ENCODE measurements around the gene DPP8.
"Not testable (repeated sequence)": the region's sequence is repeated elsewhere in the genome, so short reads cannot be mapped to it uniquely, and the experiment has no call there.

Gene DPP8

DNA sequence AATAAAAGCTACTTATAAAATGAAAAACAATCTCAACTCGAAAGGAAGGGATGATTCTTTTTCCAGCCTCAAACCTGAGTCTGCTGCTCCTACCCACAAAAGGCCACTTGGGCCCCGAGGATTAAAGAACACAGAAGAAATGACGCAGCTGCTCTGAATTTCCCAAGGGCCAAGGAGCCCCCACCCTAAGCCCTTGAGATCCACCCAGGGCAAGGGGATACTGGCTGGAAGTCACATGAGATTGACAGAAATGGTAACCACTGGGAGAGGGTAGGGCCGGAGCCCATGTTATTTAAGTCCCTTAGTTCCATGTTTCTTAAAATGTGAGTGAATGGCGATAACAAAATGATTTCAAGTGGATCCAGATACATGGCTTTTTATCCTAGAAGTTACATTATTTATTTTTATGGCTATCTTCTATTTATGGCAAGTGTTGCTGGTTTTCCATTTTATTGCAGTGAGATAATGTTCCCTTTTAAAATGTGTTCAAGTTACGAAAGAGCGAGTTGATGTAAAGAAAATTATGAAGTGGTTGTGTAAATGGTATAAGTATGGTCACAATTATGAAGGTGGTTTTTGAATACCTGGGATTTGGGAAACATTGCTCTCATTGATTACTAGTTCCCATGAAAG is 111.6 kb downstream of the DPP8 start:
- DNase-seq (ENCODE audit: low read depth in 2 of 2), result peak in 1 of 2 experiments; percentile 52

DNA sequence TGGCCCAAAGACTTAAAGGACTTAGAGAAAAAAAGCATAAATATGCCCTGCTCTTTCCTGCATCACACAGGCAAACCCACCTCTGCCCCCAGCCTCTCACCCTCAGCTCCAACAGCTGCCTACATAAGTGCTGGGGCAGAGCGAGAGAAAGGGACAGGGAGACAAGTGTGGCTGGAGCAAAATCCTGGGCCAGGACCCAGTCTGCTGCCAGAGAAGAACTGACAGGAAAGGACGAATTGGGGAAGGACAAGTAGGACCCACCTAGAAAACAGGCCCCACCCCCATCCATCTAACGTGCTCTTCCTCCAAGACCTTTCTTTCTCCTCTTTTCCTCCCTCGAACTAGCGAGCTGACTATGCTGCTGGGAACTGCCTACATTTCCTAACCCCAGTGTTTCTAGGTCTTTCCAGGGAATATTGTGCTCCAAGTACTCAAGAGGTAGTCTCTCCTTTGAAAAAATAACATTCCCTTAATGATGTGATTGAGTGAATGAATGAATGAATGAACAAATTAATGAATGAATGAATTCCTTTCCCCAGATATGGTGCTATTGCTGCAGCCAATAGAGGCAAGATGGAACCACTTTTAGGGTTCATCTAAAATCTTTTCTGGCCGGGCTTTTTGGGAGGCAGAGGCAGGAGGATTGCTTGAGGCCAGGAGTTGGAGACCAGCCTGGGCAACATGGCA is 113.2 kb downstream of the DPP8 start:
- no peak for DNase-seq (ENCODE audit: low read depth in 2 of 2)

DNA sequence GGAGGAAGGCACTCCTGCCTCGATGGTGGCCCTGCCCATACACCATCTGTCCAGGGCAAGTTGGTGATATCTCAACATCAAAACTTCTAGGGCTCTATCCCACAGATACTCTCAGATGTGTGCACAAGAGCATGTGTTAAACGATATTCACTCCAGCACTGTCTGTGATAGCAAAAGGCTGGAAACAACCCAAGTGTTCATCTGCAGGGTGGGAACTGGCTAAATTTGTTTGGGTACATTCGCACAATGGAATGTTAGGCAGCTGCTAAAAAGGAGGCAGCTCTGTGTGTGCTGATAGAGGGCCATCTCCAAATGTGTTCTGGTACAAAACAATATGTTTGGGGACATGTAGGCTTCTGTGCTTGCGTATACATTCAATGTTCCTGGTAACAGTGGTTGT is 114.5 kb downstream of the DPP8 start:
- no peak for DNase-seq (ENCODE audit: low read depth in 2 of 2)

DNA sequence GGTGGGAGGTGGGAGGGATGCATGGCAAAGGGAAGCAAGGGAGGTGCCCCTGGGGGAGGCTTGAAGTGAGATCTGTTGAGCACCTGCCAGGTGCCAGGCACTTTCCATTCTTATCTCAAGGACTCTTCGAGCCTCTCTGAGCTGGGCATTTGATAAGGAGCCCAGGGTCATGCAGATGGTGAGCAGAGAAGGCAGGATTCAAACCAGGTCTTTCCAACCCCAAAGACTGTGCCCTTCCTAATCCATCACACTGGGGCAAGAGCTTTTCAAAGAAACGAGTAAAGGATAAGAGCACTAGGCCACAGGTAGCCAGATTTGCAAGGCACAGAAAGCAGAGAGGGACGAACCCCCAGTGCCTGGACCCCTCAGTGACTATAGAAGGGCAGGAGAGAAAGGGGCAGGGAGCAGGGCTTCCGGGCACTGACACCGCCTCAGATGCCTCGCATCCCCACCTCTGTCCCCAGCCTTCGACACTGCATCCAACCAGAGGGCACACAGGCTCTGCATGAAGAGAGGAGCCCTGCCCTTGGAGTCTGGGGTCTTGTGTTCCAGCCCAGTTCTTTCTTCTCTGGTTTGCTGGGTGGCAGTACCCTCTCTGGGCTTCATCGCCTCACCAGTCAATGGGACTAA is 115.8 kb downstream of the DPP8 start:
- no peak for DNase-seq (ENCODE audit: low read depth in 2 of 2)

DNA sequence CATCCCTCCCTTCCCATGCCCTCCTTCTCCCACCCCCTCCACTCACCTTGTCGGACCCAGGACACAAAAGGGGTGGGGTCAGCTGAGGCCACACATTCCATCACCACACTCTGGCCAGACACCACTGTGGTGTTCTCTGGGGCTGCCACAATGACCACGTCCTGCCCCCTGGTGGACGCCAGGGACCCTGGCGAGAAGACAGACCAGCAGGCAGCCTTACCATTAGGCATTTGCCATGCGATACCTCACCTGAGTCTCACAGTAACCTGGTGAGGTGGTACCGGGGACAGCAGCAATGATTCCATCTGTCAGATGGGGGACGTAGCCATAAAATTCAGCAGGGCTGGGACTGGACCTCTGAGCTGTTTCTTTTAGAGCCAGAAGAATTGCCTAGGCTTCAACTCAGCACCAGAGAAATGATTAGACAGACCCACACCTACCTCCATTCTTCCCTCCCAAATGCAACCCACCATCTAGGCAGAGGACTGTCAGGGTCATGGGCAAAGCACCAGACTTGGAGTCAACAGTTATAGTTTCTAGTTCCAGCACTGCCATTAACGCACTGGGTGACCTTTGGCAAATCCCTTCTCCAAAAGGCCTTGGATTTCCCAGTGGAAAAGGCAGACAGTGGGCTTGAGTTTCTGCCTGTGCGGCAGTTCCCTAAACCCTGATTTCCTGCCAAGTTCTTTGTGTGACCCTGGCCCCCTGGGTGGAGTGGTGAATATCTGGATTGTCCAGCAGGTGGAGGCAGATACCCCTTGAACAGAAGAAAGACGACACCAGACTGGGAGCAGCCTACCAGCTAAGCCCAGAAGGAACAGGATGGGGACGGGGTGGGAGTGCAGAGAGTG is 116.5 kb downstream of the DPP8 start:
- peak; percentile 54 to 59 for DNase-seq (ENCODE audit: low read depth in 2 of 2)

DNA sequence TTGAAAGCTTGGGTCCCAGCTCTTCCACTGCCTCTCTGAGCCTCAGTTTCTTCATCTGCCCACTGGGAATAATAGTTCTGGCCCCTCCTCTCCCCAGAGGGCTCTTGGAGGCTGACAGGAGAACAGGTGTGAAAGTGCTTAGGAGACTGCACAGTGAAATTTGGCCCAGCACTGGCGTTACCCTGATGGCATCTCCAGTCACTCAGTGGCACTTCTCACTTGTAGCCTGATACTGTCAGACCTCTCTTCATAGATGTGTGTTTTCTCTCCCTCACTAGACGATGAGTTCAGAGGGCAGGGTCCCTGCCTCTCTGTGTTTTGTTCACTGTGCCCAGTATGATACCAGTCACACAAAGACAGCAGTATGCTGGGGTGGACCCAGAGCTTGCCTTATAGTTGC is 117.5 kb downstream of the DPP8 start:
- no peak for DNase-seq (ENCODE audit: low read depth in 2 of 2)

DNA sequence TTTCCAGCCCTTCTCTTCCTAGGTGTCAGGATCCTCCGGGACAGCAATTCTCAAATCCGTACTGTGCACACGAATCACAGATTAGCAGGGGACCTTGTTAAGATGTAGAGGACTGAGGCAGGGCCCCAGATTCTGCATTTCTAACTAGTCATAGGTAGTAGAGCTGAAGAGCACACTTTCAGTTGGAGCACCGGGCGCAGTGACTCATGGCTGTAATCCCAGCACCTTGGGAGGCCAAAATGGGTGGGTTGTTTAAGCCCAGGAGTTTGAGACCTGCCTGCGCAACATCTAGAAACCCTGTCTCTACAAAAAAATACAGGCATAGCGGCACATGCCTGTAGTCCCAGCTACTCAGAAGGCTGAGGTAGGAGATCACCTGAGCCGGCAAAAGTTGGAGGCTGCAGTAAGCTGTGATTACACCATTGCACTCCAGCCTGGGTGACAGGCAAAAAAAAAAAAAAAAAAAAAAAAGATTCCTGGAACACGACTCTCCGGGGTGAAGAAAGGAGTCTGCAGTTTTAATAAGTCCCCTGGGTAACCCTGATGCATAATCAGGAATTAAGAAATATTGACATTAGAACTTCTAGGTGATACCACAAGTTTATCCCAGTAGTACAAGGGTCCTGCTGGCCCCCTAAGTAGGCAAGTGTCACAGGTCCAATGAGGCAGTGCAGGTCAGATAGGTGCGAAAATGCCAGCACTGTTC is 118.3 kb downstream of the DPP8 start:
- DNase-seq (ENCODE audit: low read depth in 2 of 2), result no peak

DNA sequence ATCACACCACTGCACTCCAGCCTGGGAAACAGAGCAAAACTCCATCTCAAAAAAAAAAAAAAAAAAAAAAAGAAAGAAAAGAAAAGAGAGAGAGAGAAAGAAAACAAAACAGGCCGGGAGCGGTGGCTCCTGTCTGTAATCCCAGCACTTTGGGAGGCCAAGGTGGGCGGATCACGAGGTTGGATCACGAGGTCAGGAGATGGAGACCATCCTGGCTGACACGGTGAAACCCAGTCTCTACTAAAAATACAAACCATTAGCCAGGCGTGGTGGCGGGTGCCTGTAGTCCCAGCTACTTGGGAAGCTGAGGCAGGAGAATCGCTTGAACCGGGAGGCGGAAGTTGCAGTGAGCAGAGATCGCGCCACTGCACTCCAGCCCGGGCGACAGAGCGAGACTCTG is 119.0 kb downstream of the DPP8 start:
- not testable (repeated sequence) for DNase-seq (ENCODE audit: low read depth in 2 of 2)

DNA sequence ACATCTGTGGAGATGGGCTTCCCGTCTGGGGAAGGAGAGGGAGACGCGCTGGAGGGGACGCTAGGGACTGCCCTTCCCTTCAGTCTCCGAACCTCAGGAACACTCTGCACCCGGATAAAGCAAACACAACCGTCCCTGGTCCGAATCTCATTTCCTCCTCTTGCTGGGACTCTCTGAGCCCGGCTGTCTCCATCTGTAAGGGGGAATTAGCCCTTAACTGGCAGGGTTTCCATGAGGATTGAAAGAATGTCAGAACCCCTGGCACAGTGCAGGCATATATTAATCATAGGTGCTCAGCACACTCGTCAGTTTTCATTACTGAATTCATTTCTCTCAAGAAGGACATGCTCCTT is 120.5 kb downstream of the DPP8 start:
- no peak for DNase-seq (ENCODE audit: low read depth in 2 of 2)

DNA sequence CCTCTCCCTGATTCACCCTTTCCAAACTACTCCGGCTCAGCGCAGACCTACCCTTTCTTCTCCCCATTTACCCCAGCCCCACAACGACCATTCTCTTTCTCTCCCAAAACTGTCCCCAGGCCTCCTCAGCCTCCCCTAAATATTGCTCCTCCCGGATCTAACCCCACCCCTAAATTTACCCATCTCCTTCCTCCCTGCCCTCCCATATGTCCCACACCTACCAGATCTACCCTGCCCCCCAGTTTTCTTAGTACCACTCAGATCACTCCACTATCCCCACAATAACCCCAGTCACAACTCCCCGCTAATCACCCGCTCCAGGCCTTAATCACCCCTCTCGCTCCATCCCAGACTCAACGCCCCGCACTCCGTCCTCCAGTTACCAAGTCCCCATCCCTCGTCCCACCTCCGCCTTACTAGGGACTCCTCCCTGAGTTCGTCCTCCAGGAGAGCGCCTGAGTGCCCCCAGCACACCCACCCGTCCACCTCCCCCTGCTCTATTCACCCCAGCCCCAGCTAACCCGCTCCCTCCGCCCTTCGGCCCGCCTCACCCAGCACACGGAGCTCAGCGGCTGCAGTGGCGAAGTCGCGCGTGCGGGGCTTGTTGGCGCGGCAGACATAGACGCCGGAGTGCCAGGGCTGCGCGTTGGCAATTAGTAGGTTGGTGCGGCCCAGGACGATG is 121.1 kb downstream of the DPP8 start:
- DNase-seq (ENCODE audit: low read depth in 2 of 2), result no peak

DNA sequence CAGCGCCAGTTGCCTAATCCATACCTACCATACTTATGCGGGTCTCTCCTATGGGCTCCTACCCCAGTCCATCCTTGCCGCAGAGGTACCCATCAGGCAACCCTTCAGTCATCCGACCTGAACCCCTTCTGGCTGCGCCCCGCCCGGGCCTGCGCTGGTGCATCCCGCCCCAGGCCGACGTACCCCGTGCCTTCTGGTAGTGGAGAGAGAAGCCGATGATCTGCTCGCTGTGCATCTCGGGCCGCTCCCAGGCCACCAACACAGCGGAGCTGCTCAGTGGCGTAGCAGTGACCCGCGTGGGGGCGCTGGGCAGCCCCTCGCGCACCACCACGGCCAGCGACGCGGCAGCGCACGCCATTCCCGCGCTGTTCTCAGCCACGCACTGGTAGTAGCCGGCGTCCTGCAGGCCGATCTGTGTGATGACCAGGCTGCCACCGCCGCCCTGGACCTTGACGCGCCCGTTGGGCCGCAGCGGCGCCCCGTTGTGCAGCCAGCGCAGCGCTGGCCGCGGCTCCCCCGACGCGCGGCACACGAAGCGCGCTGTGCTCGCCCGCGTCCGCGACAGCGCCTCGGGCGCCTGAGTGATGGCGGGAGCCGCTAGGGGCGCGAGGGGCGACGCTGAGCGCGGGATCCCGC is 121.8 kb downstream of the DPP8 start:
- no peak for DNase-seq (ENCODE audit: low read depth in 2 of 2)

DNA sequence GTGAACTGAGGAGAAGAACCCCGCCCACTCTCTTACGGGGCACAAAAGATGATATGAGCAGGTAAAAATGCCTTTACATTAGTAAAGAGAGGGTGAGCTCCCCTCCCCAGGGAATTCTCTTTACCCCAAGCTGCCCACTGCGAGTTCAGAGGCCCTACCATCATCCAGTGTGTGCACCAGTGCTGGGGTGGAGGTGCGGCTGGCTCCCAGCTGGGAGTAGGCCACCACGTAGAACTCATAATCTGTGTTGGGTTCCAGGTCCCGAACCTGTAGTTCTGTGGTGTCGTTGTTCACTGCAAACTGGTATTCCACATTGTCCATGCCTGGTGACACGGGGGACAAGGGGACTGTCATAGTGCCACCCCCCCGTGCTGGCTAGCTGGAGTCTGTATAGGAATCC is 122.6 kb downstream of the DPP8 start:
- no peak for DNase-seq (ENCODE audit: low read depth in 2 of 2)

DNA sequence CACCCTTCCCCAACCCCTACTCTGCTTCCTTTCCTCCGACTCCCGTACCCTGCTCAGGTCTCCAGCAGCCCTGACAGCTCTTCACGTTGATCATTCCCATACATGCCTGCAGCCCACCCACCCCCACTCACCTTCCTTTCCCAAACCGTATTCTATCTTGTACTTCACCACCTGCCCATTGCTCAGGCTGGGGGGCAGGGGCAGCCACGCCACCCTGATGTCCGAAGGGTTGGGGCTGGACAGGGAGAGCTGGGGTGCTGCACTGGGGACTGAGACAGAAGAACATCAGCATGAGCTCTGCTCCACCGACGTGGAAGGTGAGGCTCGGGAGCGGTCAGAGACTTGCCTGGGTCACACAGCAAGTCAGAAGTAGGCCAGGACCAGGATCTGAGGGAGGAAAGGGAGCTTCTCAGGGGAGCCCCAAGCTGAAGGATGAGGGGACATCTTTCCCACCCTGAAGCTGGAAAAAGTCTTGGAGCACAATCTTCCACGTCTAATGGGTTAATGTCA is 123.2 kb downstream of the DPP8 start:
- DNase-seq (ENCODE audit: low read depth in 2 of 2), result no peak

DNA sequence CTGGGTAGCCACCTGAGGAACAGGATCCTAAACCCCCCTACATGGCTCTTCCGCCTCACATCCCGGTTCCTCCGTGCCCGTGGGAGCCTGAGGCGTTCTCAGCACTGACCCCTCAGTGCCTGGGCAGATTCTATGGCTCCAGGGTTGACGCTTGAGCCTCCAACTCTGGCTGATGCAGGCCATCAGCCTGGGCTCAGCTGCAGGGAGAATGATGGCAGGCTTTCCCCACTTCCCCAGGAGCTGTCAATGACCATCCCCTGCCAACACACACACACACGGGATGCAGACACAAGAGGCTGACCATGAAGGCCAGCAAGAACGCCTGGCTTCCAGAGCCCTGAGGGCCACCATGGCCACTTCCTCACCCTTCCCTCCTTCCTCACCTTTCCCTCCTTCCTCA is 123.9 kb downstream of the DPP8 start:
- no peak for DNase-seq (ENCODE audit: low read depth in 2 of 2)

DNA sequence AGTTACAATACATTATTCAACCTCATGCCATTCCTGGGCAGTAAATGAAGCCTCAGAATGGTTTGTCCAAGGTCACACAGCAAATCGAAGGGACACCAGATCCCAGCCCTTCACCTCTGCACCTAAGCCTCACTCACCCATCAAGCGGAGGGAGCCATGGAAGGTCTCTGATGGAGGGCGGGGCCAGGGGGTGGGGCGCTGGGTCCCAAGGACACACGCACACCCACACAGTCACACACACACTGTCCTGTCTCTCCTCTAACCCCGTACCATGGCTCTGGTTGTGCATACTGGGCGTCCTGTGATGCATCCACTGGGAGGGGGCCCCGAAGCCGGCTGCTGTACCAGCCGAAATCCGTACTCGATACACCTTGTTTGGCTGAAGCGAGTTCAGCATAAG is 124.4 kb downstream of the DPP8 start:
- DNase-seq (ENCODE audit: low read depth in 2 of 2), result no peak

Measured in fibroblast of skin of left quadriceps (primary cell).